GM12878 (cell line): ENCODE measurements around the gene TOE1. TPM values are rescaled to one million over a fixed set of nuclear protein-coding genes. Genes with fewer than 3 reads are reported as not detected.

Source experiments
- BACH1 ChIP-seq: fragments of 450-650 bp; IDR thresholded peaks from 2 replicates; pipeline ENCODE4 v1.6.1; 2017; ENCODE audit warnings: mild to moderate bottlenecking, borderline replicate concordance
- BCL3 ChIP-seq: IDR thresholded peaks from 2 replicates; pipeline ENCODE4 v1.6.1; 2011; ENCODE audit warnings: borderline replicate concordance, low read depth, mild to moderate bottlenecking, moderate library complexity, low read length; ENCODE audit not compliant: insufficient read depth, poor library complexity, severe bottlenecking
- CBFB ChIP-seq: IDR thresholded peaks from 2 replicates; pipeline ENCODE4 v1.6.1; 2016; ENCODE audit warnings: antibody characterized with exemption, low read depth
- CHD4 ChIP-seq: fragments of 200-600 bp; sonication (generic); IDR thresholded peaks from 2 replicates; pipeline ENCODE4 v1.6.1; 2016; ENCODE audit warnings: mild to moderate bottlenecking
- CREM ChIP-seq: IDR thresholded peaks from 2 replicates; pipeline ENCODE4 v1.6.1; 2014; ENCODE audit warnings: antibody characterized with exemption, low read depth
- DPF2 ChIP-seq: fragments of 450-650 bp; IDR thresholded peaks from 2 replicates; pipeline ENCODE4 v1.6.1; 2017; ENCODE audit warnings: mild to moderate bottlenecking
- EGR1 ChIP-seq, 2 experiments: IDR thresholded peaks; 1 replicate in 1 of 2; 2 replicates in 1 of 2; pipeline ENCODE4 v1.6.1; 2011 to 2012; ENCODE audit warnings: low read depth in 2 of 2, low read length in 2 of 2, borderline replicate concordance in 1 of 2, mild to moderate bottlenecking in 1 of 2, moderate library complexity in 1 of 2
- EP300 ChIP-seq, 2 experiments: fragments of 150-350 bp in 1 of 2; IDR thresholded peaks; 2 replicates each; pipeline ENCODE4 v1.6.1; 2011 to 2012; ENCODE audit warnings: low read depth in 2 of 2, low read length in 2 of 2, borderline replicate concordance in 1 of 2, improper control_type of control experiment in 1 of 2, inconsistent platforms in 1 of 2; ENCODE audit not compliant: control insufficient read depth in 1 of 2
- FOXK2 ChIP-seq: fragments of 450-650 bp; IDR thresholded peaks from 2 replicates; pipeline ENCODE4 v1.6.1; 2017; ENCODE audit warnings: mild to moderate bottlenecking, moderate library complexity
- GATAD2B ChIP-seq: fragments of 450-650 bp; conservative IDR thresholded peaks from 2 replicates; pipeline ENCODE4 v1.6.1; 2017; ENCODE audit warnings: low read depth, mild to moderate bottlenecking, moderate library complexity
- KLF5 ChIP-seq: fragments of 450-650 bp; IDR thresholded peaks from 2 replicates; pipeline ENCODE4 v1.6.1; 2014; ENCODE audit warnings: mild to moderate bottlenecking; ENCODE audit not compliant: partially characterized antibody
- MAX ChIP-seq: IDR thresholded peaks from 2 replicates; pipeline ENCODE4 v1.6.1; 2012; ENCODE audit warnings: low read depth, low read length, improper control_type of control experiment
- MYC ChIP-seq: IDR thresholded peaks from 2 replicates; pipeline ENCODE4 v1.6.1; 2011; ENCODE audit warnings: mild to moderate bottlenecking, low read length, moderate library complexity, inconsistent platforms; ENCODE audit not compliant: insufficient read depth, insufficient replicate concordance, insufficient read length, severe bottlenecking
- NFYB ChIP-seq: IDR thresholded peaks from 2 replicates; pipeline ENCODE4 v1.6.1; 2011; ENCODE audit warnings: low read depth, mild to moderate bottlenecking, low read length, improper control_type of control experiment, moderate library complexity; ENCODE audit not compliant: insufficient read depth
- NKRF ChIP-seq: fragments of 450-650 bp; conservative IDR thresholded peaks from 2 replicates; pipeline ENCODE4 v1.6.1; 2017; ENCODE audit warnings: mild to moderate bottlenecking, moderate library complexity
- NR2F1 ChIP-seq: fragments of 450-650 bp; conservative IDR thresholded peaks from 2 replicates; pipeline ENCODE4 v1.6.1; 2017; ENCODE audit warnings: mild to moderate bottlenecking
- PML ChIP-seq: IDR thresholded peaks from 2 replicates; pipeline ENCODE4 v1.6.1; 2012; ENCODE audit warnings: low read length, inconsistent platforms
- POLR2AphosphoS2 ChIP-seq: IDR thresholded peaks from 2 replicates; pipeline ENCODE4 v1.6.1; 2011; ENCODE audit warnings: low read depth, mild to moderate bottlenecking, low read length, improper control_type of control experiment, moderate library complexity
- RCOR1 ChIP-seq: conservative IDR thresholded peaks from 2 replicates; pipeline ENCODE4 v1.6.1; 2012; ENCODE audit warnings: low read depth, low read length, improper control_type of control experiment
- RELB ChIP-seq: fragments of 450-650 bp; IDR thresholded peaks from 2 replicates; pipeline ENCODE4 v1.6.1; 2017; ENCODE audit warnings: low read depth, mild to moderate bottlenecking, moderate library complexity
- TCF3 ChIP-seq: IDR thresholded peaks from 2 replicates; pipeline ENCODE4 v1.6.1; 2012; ENCODE audit warnings: low read depth, mild to moderate bottlenecking, low read length, borderline replicate concordance; ENCODE audit not compliant: insufficient read depth
- WRNIP1 ChIP-seq: IDR thresholded peaks from 2 replicates; pipeline ENCODE4 v1.6.1; 2011; ENCODE audit warnings: low read depth, low read length, improper control_type of control experiment, borderline replicate concordance
- polyA plus RNA-seq, 11 experiments: library from polyadenylated mRNA; depleted of rRNA in 4 of 11; unstranded in 6 of 11; stranded (reverse) in 5 of 11; fragments of >200 nt; fragmentation: Nextera tagmentation in 4 of 11; fragmentation: Illumina TruSeq in 1 of 11; extraction: Ambion mirVana in 4 of 11; extraction: Trizol in 1 of 11; gene quantifications; 1 replicate in 1 of 11; 2 replicates in 10 of 11; pipeline versions ENCODE4 v1.2.1 to v1.2.3, GENCODE V29; 2011 to 2016; ENCODE audit warnings: inconsistent platforms in 2 of 11, missing spikeins in 2 of 11, low read depth in 1 of 11
- total RNA-seq, 4 experiments: library from RNA; depleted of rRNA in 3 of 4; stranded (reverse); fragments of >200 nt in 3 of 4; fragmentation: Illumina TruSeq in 1 of 4; extraction: Trizol in 1 of 4; gene quantifications; 2 replicates each; pipeline versions ENCODE4 v1.2.1 to v1.2.3, GENCODE V29; 2013 to 2021

Gene TOE1
- total and polyA plus RNA-seq, 10 of the 15 experiments (the other 5 are each of a cell fraction or from before 2014, with no cell fraction given): 22.7 to 38.0 (median 33.3) TPM

- TF ChIP-seq DPF2 (no peak), MAX (peak; percentile 46), BCL3 (peak; percentile 18), CBFB (peak; percentile 75), NKRF (peak; percentile 59), RELB (no peak), CHD4 (no peak), EP300 (IDR thresholded peaks at IDR 0.05; ENCODE audit: borderline replicate concordance in 1 of 2, control insufficient read depth in 1 of 2, low read depth in 2 of 2, low read length in 2 of 2) (no peak), BACH1 (no peak; the same call in 1 of the 2 replicates), EGR1 (IDR thresholded peaks at IDR 0.05; ENCODE audit: borderline replicate concordance in 1 of 2, low read depth in 2 of 2, low read length in 2 of 2) (peak in 1 of 2 experiments; percentile 51; a peak in 1 of 3 replicates), PML (peak; percentile 74), NR2F1 (0 out of 2 replicates have a peak, but pooled peaks have one; percentile 27), KLF5 (no peak), WRNIP1 (no peak), POLR2AphosphoS2 (peak; percentile 43; the same call in 1 of the 2 replicates), RCOR1 (no peak), CREM (peak; percentile 16; the same call in 1 of the 2 replicates), TCF3 (no peak), FOXK2 (no peak), GATAD2B (0 out of 2 replicates have a peak, but pooled peaks have one; percentile 31), NFYB (no peak), MYC (peak; percentile 34)
Observed at GRCh38 chr1:45326627-45327623, 13.0 kb upstream of the TOE1 start, which contains the start of gene HPDL (continued).
